Retinal pigment epithelial cell (primary cell): Measurements from ENCODE around the gene GPATCH11.

ENCODE experiments used
- DNase-seq: peaks from one replicate; pipeline ENCODE4 v3.0.0-alpha.2; 2010; ENCODE audit warnings: low read depth
- H3K4me3 ChIP-seq: 2 replicates; pipeline ENCODE4 v1.5.1; 2011; ENCODE audit warnings: mild to moderate bottlenecking, low read length, control low read depth, moderate library complexity
- CTCF ChIP-seq: conservative IDR thresholded peaks from 2 replicates; pipeline ENCODE4 v1.5.1; 2011; ENCODE audit warnings: low read depth, low read length, control low read depth, inconsistent platforms

The GPATCH11 gene

GRCh38 chr2:37085731-37086147 lies 1.4 kb downstream of the GPATCH11 start:
- no peak for TF ChIP-seq CTCF
- H3K4me3 ChIP-seq: no peak overlapping the region
- peak; percentile 15 for DNase-seq

- TF ChIP-seq CTCF: no peak
- no peak overlapping the region for H3K4me3 ChIP-seq
- DNase-seq: no peak
Observed at GRCh38 chr2:37090019-37090477, 5.7 kb downstream of the GPATCH11 start.

GRCh38 chr2:37091873-37092272 lies 7.6 kb downstream of the GPATCH11 start:
- H3K4me3 ChIP-seq: no peak overlapping the region
- no peak for DNase-seq
- no peak for TF ChIP-seq CTCF

- no peak for DNase-seq
- no peak overlapping the region for H3K4me3 ChIP-seq
- TF ChIP-seq CTCF: no peak
Observed at GRCh38 chr2:37096568-37096967, 12.2 kb downstream of the GPATCH11 start.

GRCh38 chr2:37098416-37099118 lies 14.2 kb downstream of the GPATCH11 start:
- no peak for DNase-seq
- no peak overlapping the region for H3K4me3 ChIP-seq
- no peak for TF ChIP-seq CTCF

- no peak for DNase-seq
- H3K4me3 ChIP-seq: no peak overlapping the region
- TF ChIP-seq CTCF: no peak
Observed at GRCh38 chr2:37100054-37100453, 15.7 kb downstream of the GPATCH11 start.

GRCh38 chr2:37102588-37102987 lies 18.3 kb downstream of the GPATCH11 start:
- H3K4me3 ChIP-seq: no peak overlapping the region
- TF ChIP-seq CTCF: no peak
- DNase-seq: no peak
